ENCODE results near the gene SPATA32.

DNA sequence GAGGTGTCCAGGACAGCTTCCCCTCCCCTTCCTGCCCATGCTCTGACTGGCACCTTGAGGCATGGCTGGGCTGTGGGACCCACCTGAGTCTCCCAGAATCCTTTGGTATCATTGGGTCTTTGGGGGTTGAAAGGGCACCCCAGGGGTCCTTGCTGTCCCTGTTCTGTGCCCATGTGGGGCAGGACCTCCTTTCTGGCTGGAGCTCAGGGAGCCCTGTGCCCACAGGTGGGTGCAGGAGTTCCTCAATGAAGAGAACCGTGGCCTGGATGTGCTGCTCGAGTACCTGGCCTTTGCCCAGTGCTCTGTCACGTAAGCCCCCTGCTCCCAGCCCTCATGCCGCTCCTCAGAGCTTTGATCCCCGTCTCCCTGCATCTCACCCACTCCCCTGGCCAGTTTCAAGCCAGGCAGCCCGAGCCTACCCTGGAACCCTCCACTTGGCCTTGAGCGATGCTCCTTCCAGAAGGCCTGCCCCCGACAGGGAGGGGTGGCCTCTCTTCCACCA, 28.4 kb downstream of the SPATA32 start:
- no peak for TF ChIP-seq POLR2A (IDR thresholded peaks at IDR 0.05)
- TF ChIP-seq, protein P1, sequence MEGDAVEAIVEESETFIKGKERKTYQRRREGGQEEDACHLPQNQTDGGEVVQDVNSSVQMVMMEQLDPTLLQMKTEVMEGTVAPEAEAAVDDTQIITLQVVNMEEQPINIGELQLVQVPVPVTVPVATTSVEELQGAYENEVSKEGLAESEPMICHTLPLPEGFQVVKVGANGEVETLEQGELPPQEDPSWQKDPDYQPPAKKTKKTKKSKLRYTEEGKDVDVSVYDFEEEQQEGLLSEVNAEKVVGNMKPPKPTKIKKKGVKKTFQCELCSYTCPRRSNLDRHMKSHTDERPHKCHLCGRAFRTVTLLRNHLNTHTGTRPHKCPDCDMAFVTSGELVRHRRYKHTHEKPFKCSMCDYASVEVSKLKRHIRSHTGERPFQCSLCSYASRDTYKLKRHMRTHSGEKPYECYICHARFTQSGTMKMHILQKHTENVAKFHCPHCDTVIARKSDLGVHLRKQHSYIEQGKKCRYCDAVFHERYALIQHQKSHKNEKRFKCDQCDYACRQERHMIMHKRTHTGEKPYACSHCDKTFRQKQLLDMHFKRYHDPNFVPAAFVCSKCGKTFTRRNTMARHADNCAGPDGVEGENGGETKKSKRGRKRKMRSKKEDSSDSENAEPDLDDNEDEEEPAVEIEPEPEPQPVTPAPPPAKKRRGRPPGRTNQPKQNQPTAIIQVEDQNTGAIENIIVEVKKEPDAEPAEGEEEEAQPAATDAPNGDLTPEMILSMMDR (IDR thresholded peaks at IDR 0.05): no peak
